Retinal pigment epithelial cell (primary cell): ENCODE results near the gene SPRY4.
A peak's percentile ranks its signal among the peaks of the same experiment; 100 is the strongest.

Experiments used
- DNase-seq: peaks from one replicate; pipeline ENCODE4 v3.0.0-alpha.2; 2010; ENCODE audit warnings: low read depth
- H3K4me3 ChIP-seq: 2 replicates; pipeline ENCODE4 v1.5.1; 2011; ENCODE audit warnings: mild to moderate bottlenecking, low read length, control low read depth, moderate library complexity
- TF ChIP-seq, protein P1 (sequence below): conservative IDR thresholded peaks from 2 replicates; pipeline ENCODE4 v1.5.1; 2011; ENCODE audit warnings: low read depth, low read length, control low read depth, inconsistent platforms

SPRY4 gene

DNA sequence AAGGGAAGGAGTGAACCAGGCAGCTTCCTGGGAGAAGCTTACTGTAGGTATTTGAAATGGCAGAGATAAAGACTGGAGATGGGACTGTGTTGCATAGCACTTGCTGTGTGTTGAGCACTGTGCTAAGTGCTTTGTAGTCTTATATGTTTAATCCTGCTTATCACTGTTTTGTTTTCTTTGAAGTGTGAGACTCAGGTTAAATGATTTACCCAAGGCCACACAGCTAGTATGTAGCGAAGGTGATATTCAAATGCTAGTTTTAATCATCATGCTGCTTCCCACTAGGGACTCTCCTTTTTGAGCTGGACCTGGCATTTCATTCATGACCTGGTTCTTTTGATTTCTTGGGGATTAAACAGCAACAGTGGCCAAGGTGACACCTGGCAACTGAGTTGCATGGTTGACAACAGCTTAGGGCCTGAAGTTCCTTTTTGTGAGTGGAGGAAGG is 35.3 kb upstream of the SPRY4 start:
- TF ChIP-seq, protein P1, sequence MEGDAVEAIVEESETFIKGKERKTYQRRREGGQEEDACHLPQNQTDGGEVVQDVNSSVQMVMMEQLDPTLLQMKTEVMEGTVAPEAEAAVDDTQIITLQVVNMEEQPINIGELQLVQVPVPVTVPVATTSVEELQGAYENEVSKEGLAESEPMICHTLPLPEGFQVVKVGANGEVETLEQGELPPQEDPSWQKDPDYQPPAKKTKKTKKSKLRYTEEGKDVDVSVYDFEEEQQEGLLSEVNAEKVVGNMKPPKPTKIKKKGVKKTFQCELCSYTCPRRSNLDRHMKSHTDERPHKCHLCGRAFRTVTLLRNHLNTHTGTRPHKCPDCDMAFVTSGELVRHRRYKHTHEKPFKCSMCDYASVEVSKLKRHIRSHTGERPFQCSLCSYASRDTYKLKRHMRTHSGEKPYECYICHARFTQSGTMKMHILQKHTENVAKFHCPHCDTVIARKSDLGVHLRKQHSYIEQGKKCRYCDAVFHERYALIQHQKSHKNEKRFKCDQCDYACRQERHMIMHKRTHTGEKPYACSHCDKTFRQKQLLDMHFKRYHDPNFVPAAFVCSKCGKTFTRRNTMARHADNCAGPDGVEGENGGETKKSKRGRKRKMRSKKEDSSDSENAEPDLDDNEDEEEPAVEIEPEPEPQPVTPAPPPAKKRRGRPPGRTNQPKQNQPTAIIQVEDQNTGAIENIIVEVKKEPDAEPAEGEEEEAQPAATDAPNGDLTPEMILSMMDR, result no peak
- no peak overlapping the region for H3K4me3 ChIP-seq
- DNase-seq, result no peak

DNA sequence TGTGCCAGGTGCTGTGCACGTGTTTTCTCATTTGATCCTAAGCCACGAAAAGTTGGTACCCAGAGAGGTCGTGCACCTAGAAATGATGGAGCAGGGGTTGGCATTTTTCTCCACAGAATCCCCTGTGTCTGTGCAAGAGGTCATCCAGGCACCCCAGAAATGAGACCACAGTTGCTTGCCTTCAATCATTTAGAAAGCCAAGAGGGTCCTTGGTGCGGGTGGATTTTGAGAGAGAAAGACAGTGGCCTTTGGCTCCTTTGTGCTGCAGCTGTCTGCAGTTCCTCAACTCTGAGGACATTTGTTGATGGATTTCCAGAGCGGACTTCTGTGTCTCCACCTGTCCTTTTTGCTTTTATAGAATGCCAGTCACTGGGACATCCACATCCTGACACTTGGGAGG is 33.8 kb upstream of the SPRY4 start:
- DNase-seq, result no peak
- H3K4me3 ChIP-seq, result no peak overlapping the region
- TF ChIP-seq, protein P1, result no peak

DNA sequence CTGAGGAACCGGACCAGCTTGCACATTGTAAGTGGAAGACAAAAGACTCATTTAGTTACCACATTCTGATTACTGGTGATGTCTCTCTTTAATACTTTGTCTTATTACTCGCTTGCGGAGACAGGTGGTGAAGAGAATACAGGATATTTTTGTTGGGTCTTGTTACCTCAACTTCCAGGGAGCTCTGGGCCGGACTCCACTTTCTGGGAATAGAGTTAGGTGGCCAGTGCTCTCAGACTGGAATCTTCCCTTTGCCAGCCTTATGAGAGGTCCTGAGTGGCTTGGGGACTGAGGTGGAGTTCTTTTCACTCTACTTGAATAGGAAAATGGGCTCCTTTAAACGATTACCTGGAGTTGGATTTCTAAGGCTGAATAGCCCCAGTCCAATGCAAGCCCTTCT is 33.3 kb upstream of the SPRY4 start:
- TF ChIP-seq, protein P1, result no peak
- H3K4me3 ChIP-seq, result no peak overlapping the region
- no peak for DNase-seq

DNA sequence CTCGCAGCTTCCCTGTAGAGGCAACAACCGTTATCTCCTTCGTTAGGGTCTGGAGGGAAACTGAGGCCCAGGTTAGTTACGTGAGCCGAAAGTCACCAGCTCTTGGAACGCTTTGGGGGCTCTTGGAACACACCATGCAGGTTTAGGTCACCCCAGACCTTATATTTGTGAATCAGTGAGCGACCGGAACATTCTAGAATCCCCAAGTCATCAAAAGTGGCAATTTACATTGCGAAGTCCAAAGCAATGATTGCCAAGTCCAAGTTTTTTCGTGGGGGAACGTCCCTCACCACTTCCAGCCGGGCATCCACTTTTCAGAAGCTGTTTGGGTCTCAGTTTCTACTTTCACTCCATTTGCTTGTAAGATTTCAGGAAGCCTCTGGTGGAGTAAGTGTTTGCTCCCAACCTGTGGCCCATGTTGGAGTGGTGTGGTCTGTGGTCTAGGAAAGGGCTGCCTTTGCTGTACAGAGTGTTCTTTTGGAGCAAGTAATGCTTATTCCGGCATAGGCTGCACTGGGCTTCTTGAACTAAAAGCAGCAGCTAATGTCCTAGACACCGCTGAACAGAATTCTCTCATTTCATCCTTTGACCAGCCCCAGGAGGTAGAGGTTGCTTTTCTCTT is 32.8 kb upstream of the SPRY4 start:
- TF ChIP-seq, protein P1, result no peak
- peak overlapping the region; percentile 58 for H3K4me3 ChIP-seq
- DNase-seq, result no peak

DNA sequence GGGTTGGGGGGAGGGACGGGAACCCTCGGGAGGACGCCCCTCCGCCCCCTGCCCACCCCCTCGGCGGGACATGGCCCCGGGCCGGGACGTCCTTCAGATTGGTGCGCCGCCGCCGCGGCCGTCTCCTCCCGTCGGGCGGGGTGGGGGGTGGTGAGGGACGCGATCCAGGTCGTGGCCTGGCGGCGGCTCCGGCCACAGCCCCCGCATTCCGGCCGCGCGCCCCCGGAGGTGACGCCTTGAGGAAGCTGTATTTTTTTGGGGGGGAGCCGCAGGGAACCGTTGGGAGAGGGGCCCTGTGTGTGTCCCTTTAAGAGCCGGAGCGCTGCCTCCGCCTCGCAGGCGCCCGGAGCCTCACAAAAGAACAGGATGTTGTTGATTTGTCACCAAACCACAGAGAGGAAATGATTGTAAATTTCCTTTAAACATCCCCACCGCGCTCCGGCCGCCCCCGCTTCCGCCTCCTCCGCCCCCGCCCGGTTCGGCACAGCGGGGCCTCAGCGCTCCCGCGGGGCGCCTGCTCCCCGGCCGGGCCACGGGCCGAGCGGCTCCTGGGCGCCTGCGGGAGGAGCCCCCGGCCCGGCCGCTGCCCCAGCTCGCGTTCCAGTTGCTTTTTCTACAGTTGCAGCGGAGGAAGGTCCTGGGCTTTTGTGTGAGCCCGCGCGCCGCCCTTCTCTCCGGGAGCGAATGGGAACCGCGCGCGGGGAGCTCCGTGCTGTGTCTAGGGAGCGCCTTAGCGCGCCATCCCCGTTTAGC is 32.1 kb upstream of the SPRY4 start:
- H3K4me3 ChIP-seq, result peak overlapping the region; percentile 58
- TF ChIP-seq, protein P1, result no peak
- DNase-seq, result peak; percentile 49

DNA sequence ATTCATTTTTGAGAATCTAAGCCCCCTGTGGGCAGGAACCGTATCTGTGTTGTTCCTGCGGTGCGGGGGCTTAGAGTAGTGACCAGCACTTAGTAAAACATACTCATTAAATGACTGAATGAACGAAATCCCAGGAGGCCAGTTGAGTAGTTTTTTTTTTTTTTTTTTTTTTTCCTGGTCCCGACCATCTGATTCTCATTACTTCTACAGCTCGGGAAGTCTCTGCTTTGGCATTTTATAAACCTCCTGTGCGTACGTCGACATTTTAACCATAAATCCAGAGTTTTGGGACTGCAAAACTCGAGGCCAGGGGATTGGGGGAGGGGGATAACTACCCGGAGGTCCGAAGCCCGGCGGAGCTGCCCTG is 31.5 kb upstream of the SPRY4 start:
- peak; percentile 21 for DNase-seq
- TF ChIP-seq, protein P1, result no peak
- peak overlapping the region; percentile 58 for H3K4me3 ChIP-seq

DNA sequence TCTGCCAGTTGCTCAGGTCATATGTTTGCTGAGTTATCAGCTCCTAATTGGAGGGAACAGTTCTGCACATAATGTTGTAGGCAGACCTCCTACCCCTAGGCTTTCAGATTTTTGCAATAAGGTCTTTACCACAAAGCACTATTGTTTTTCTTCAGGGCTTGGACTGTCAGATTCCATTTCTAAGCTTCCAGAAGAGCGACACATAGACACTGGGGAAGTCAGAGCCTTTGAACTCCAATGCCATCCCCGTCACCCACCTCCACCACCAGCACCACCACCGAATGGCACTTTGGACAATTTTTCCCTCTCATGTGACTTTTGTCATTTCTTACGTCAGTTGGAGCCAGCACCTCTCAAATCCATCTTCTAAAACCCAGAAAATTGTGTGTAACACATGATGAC is 28.3 kb upstream of the SPRY4 start:
- DNase-seq, result no peak
- H3K4me3 ChIP-seq, result no peak overlapping the region
- TF ChIP-seq, protein P1, result no peak
